ENCODE results near the gene ESPNL.

Gene ESPNL

GRCh38 chr2:238173692-238174091 lies 73.6 kb downstream of the ESPNL start:
- H3K9ac ChIP-seq, result no peak overlapping the region
- H3K4me2 ChIP-seq (ENCODE audit: low read length), result no peak overlapping the region
- H2AFZ ChIP-seq, result no peak overlapping the region
- no peak overlapping the region for H3K4me3 ChIP-seq (ENCODE audit: low read depth, low read length)
- no peaks in the 10 kb centered on the region for H3K9me3 ChIP-seq (ENCODE audit: control insufficient read depth, low read length)
- no peaks in the 10 kb centered on the region for H3K36me3 ChIP-seq (ENCODE audit: control insufficient read depth, insufficient read depth, low read length)
- no peaks in the 10 kb centered on the region for H3K27me3 ChIP-seq (ENCODE audit: control insufficient read depth, insufficient read depth, low read length)
- H3K79me2 ChIP-seq, result peaks cover 3% of the 10 kb centered on the region
- H3K27ac ChIP-seq, result no peak overlapping the region
- no peak for TF ChIP-seq CTCF (IDR thresholded peaks at IDR 0.05)
- H3K4me1 ChIP-seq, result no peaks in the 10 kb centered on the region

GRCh38 chr2:238174291-238174690 lies 74.2 kb downstream of the ESPNL start:
- Histone ChIP-seq H2AFZ (no peak overlapping the region), H3K36me3 (ENCODE audit: control insufficient read depth, insufficient read depth, low read length) (no peaks in the 10 kb centered on the region)
- TF ChIP-seq CTCF (IDR thresholded peaks at IDR 0.05), result no peak

GRCh38 chr2:238174701-238175100 lies 74.6 kb downstream of the ESPNL start:
- TF ChIP-seq CTCF (IDR thresholded peaks at IDR 0.05), result no peak
- no peak overlapping the region for H3K4me3 ChIP-seq (ENCODE audit: low read depth, low read length)
- H3K4me2 ChIP-seq (ENCODE audit: low read length), result no peak overlapping the region
- no peak overlapping the region for H3K27ac ChIP-seq
- H3K27me3 ChIP-seq (ENCODE audit: control insufficient read depth, insufficient read depth, low read length), result no peaks in the 10 kb centered on the region
- H3K9ac ChIP-seq, result no peak overlapping the region
- H3K79me2 ChIP-seq, result peaks cover 3% of the 10 kb centered on the region
- no peaks in the 10 kb centered on the region for H3K36me3 ChIP-seq (ENCODE audit: control insufficient read depth, insufficient read depth, low read length)
- no peaks in the 10 kb centered on the region for H3K9me3 ChIP-seq (ENCODE audit: control insufficient read depth, low read length)
- H3K4me1 ChIP-seq, result no peaks in the 10 kb centered on the region
- no peak overlapping the region for H2AFZ ChIP-seq

More at GRCh38 chr2:238174291-238174690, 74.2 kb downstream of the ESPNL start:
- H3K4me2 ChIP-seq (ENCODE audit: low read length), result no peak overlapping the region
- no peak overlapping the region for H3K9ac ChIP-seq
- no peaks in the 10 kb centered on the region for H3K9me3 ChIP-seq (ENCODE audit: control insufficient read depth, low read length)
- H3K79me2 ChIP-seq, result peaks cover 3% of the 10 kb centered on the region
- no peaks in the 10 kb centered on the region for H3K4me1 ChIP-seq
- H3K4me3 ChIP-seq (ENCODE audit: low read depth, low read length), result no peak overlapping the region
- H3K27me3 ChIP-seq (ENCODE audit: control insufficient read depth, insufficient read depth, low read length), result no peaks in the 10 kb centered on the region
- H3K27ac ChIP-seq, result no peak overlapping the region

- Histone ChIP-seq H3K4me3 (ENCODE audit: low read depth, low read length) (no peak overlapping the region), H3K4me2 (ENCODE audit: low read length) (no peak overlapping the region), H3K36me3 (ENCODE audit: control insufficient read depth, insufficient read depth, low read length) (no peaks in the 10 kb centered on the region), H3K4me1 (no peaks in the 10 kb centered on the region), H3K9ac (no peak overlapping the region), H3K79me2 (peaks cover 3% of the 10 kb centered on the region), H3K27me3 (ENCODE audit: control insufficient read depth, insufficient read depth, low read length) (no peaks in the 10 kb centered on the region), H3K9me3 (ENCODE audit: control insufficient read depth, low read length) (no peaks in the 10 kb centered on the region), H2AFZ (no peak overlapping the region), H3K27ac (no peak overlapping the region)
- TF ChIP-seq CTCF (IDR thresholded peaks at IDR 0.05), result no peak
Observed at GRCh38 chr2:238176613-238177012, 76.5 kb downstream of the ESPNL start.

- no peak overlapping the region for H2AFZ ChIP-seq
Observed at GRCh38 chr2:238180554-238180953, 80.4 kb downstream of the ESPNL start.

More at GRCh38 chr2:238180554-238180953, 80.4 kb downstream of the ESPNL start:
- H3K36me3 ChIP-seq (ENCODE audit: control insufficient read depth, insufficient read depth, low read length), result no peaks in the 10 kb centered on the region
- TF ChIP-seq CTCF (IDR thresholded peaks at IDR 0.05), result no peak
- no peaks in the 10 kb centered on the region for H3K9me3 ChIP-seq (ENCODE audit: control insufficient read depth, low read length)
- H3K79me2 ChIP-seq, result no peaks in the 10 kb centered on the region
- H3K4me3 ChIP-seq (ENCODE audit: low read depth, low read length), result no peak overlapping the region
- no peaks in the 10 kb centered on the region for H3K27me3 ChIP-seq (ENCODE audit: control insufficient read depth, insufficient read depth, low read length)
- peaks cover 6% of the 10 kb centered on the region for H3K4me1 ChIP-seq
- H3K4me2 ChIP-seq (ENCODE audit: low read length), result no peak overlapping the region
- no peak overlapping the region for H3K9ac ChIP-seq
- H3K27ac ChIP-seq, result no peak overlapping the region

All from parathyroid adenoma (tissue), 2 donors.